OCI-LY1 (cell line): ENCODE measurements around the gene ATP8A2.

ENCODE experiments used
- H2AFZ ChIP-seq: fragments of 200-600 bp; sonication (generic), shearing (Covaris generic); 2 replicates; pipeline ENCODE4 v1.6.0; 2014; ENCODE audit warnings: antibody characterized with exemption, mild to moderate bottlenecking, low read length
- H3F3A ChIP-seq: fragments of 200-600 bp; sonication (generic), shearing (Covaris generic); 2 replicates; pipeline ENCODE4 v1.6.0; 2014; ENCODE audit warnings: mild to moderate bottlenecking, antibody characterized with exemption, low read length, moderate library complexity; ENCODE audit not compliant: insufficient read depth
- H3K27ac ChIP-seq: fragments of 200-600 bp; sonication (generic); 2 replicates; pipeline ENCODE4 v1.5.1; 2014; ENCODE audit warnings: low read length, mixed run types, mild to moderate bottlenecking, low read depth; ENCODE audit not compliant: poor library complexity, severe bottlenecking
- H3K27me3 ChIP-seq: fragments of 200-600 bp; sonication (generic); 2 replicates; pipeline ENCODE4 v1.6.0; 2014; ENCODE audit warnings: antibody characterized with exemption, mild to moderate bottlenecking, low read length, moderate library complexity; ENCODE audit not compliant: insufficient read depth
- H3K36me3 ChIP-seq: fragments of 200-600 bp; sonication (generic); 2 replicates; pipeline ENCODE4 v1.6.1; 2014; ENCODE audit warnings: mild to moderate bottlenecking, antibody characterized with exemption, low read length, moderate library complexity, mixed read lengths; ENCODE audit not compliant: insufficient read depth
- H3K4me1 ChIP-seq: fragments of 200-600 bp; sonication (generic); 2 replicates; pipeline ENCODE4 v1.5.1; 2014; ENCODE audit warnings: mild to moderate bottlenecking, low read length, moderate library complexity; ENCODE audit not compliant: insufficient read depth, severe bottlenecking
- H3K4me2 ChIP-seq: fragments of 200-600 bp; sonication (generic), shearing (Covaris generic); 2 replicates; pipeline ENCODE4 v1.6.1; 2014; ENCODE audit warnings: low read length
- H3K4me3 ChIP-seq: fragments of 200-600 bp; sonication (generic); 2 replicates; pipeline ENCODE4 v1.5.1; 2014; ENCODE audit warnings: low read length, low read depth, mild to moderate bottlenecking, mixed read lengths; ENCODE audit not compliant: poor library complexity, severe bottlenecking
- H3K79me2 ChIP-seq: fragments of 200-600 bp; shearing (Covaris generic); 2 replicates; pipeline ENCODE4 v1.6.1; 2016; ENCODE audit warnings: mixed run types, low read length, mixed read lengths; ENCODE audit not compliant: insufficient read depth
- H3K9ac ChIP-seq: fragments of 200-600 bp; sonication (generic), shearing (Covaris generic); 2 replicates; pipeline ENCODE4 v1.6.1; 2014; ENCODE audit warnings: mild to moderate bottlenecking, low read length, mixed read lengths
- H3K9me2 ChIP-seq: fragments of 200-600 bp; sonication (generic), shearing (Covaris generic); 2 replicates; pipeline ENCODE4 v1.6.1; 2014; ENCODE audit warnings: low read depth, mild to moderate bottlenecking, low read length, mixed read lengths
- H3K9me3 ChIP-seq: fragments of 200-600 bp; shearing (Covaris generic); 2 replicates; pipeline ENCODE4 v1.6.1; 2014; ENCODE audit warnings: low read length, mixed read lengths
- H4K20me1 ChIP-seq: fragments of 200-600 bp; sonication (generic), shearing (Covaris generic); 2 replicates; pipeline ENCODE4 v1.6.0; 2016; ENCODE audit warnings: mild to moderate bottlenecking, low read length; ENCODE audit not compliant: insufficient read depth
- CTCF ChIP-seq: fragments of 200-600 bp; sonication (generic), shearing (Covaris generic); IDR thresholded peaks from 2 replicates; pipeline ENCODE4 v1.5.1; 2017; ENCODE audit warnings: mild to moderate bottlenecking, antibody characterized with exemption, low read length, moderate library complexity, mixed read lengths
- EZH2 ChIP-seq: fragments of 200-600 bp; sonication (generic), shearing (Covaris generic); IDR thresholded peaks from 2 replicates; pipeline ENCODE4 v1.8.0; 2017; ENCODE audit warnings: borderline replicate concordance, mixed run types, mild to moderate bottlenecking, antibody characterized with exemption, low read length, moderate library complexity, mixed read lengths

ATP8A2 gene

GRCh38 chr13:25330541-25330940 is 41.2 kb upstream of the ATP8A2 start:
- TF ChIP-seq EZH2 (no peak), CTCF (no peak)
- H3K27me3 ChIP-seq, result no peaks in the 10 kb centered on the region
- H3K4me3 ChIP-seq, result no peak overlapping the region
- no peaks in the 10 kb centered on the region for H3K9me2 ChIP-seq
- H3K27ac ChIP-seq, result no peak overlapping the region
- H2AFZ ChIP-seq, result no peak overlapping the region
- 0 out of 2 replicates have a peak, but pooled peaks cover 3% of the 10 kb centered on the region for H3K79me2 ChIP-seq
- no peaks in the 10 kb centered on the region for H3K4me1 ChIP-seq
- no peaks in the 10 kb centered on the region for H3F3A ChIP-seq
- H3K9ac ChIP-seq, result no peak overlapping the region
- H3K9me3 ChIP-seq, result no peaks in the 10 kb centered on the region
- H4K20me1 ChIP-seq, result no peaks in the 10 kb centered on the region; the same call in 1 of the 2 replicates
- H3K4me2 ChIP-seq, result no peak overlapping the region
- peaks cover 98% of the 10 kb centered on the region for H3K36me3 ChIP-seq

- Histone ChIP-seq H3K9me3 (no peaks in the 10 kb centered on the region), H3K79me2 (0 out of 2 replicates have a peak, but pooled peaks cover 3% of the 10 kb centered on the region), H2AFZ (no peak overlapping the region), H4K20me1 (no peaks in the 10 kb centered on the region), H3K4me3 (no peak overlapping the region), H3K27ac (no peak overlapping the region), H3K36me3 (peaks cover 93% of the 10 kb centered on the region), H3K4me1 (no peaks in the 10 kb centered on the region), H3K27me3 (no peaks in the 10 kb centered on the region), H3F3A (no peaks in the 10 kb centered on the region), H3K9ac (no peak overlapping the region), H3K4me2 (no peak overlapping the region), H3K9me2 (no peaks in the 10 kb centered on the region)
- no peak for TF ChIP-seq CTCF
- no peak for TF ChIP-seq EZH2
Observed at GRCh38 chr13:25335856-25336255, 35.9 kb upstream of the ATP8A2 start.

- no peaks in the 10 kb centered on the region for H3K4me1 ChIP-seq
- no peaks in the 10 kb centered on the region; the same call in 1 of the 2 replicates for H3F3A ChIP-seq
- no peak overlapping the region for H3K27ac ChIP-seq
- no peak overlapping the region for H3K4me3 ChIP-seq
- H3K4me2 ChIP-seq, result no peak overlapping the region
- no peak for TF ChIP-seq EZH2
- no peak overlapping the region for H2AFZ ChIP-seq
- no peaks in the 10 kb centered on the region for H3K27me3 ChIP-seq
- H3K36me3 ChIP-seq, result peaks cover 7% of the 10 kb centered on the region
- H3K79me2 ChIP-seq, result no peaks in the 10 kb centered on the region
- H3K9ac ChIP-seq, result no peak overlapping the region
- H3K9me3 ChIP-seq, result no peaks in the 10 kb centered on the region
- H3K9me2 ChIP-seq, result no peaks in the 10 kb centered on the region
- H4K20me1 ChIP-seq, result no peaks in the 10 kb centered on the region
Observed at GRCh38 chr13:25345576-25345975, 26.2 kb upstream of the ATP8A2 start.

GRCh38 chr13:25347151-25347550 is 24.6 kb upstream of the ATP8A2 start:
- no peak overlapping the region for H3K9ac ChIP-seq
- no peaks in the 10 kb centered on the region for H4K20me1 ChIP-seq
- TF ChIP-seq CTCF, result no peak
- no peak for TF ChIP-seq EZH2
- no peak overlapping the region for H3K4me2 ChIP-seq
- H3F3A ChIP-seq, result no peaks in the 10 kb centered on the region; the same call in 1 of the 2 replicates
- no peaks in the 10 kb centered on the region; the same call in 1 of the 2 replicates for H3K36me3 ChIP-seq
- H3K9me3 ChIP-seq, result no peaks in the 10 kb centered on the region
- H3K4me1 ChIP-seq, result no peaks in the 10 kb centered on the region
- no peaks in the 10 kb centered on the region for H3K9me2 ChIP-seq
- H3K79me2 ChIP-seq, result no peaks in the 10 kb centered on the region
- no peak overlapping the region for H3K27ac ChIP-seq
- H3K4me3 ChIP-seq, result no peak overlapping the region
- H2AFZ ChIP-seq, result no peak overlapping the region
- no peaks in the 10 kb centered on the region for H3K27me3 ChIP-seq
